Left cardiac atrium (tissue), 2 donors: ENCODE results near the gene GJD2. TPM values are rescaled to one million over a fixed set of nuclear protein-coding genes. Genes with fewer than 3 reads are reported as not detected.

Experiments used
- total RNA-seq, 2 donors: library from RNA; stranded (reverse); fragmentation: NEBNext Ultra II Directional; extraction: Animal tissue kit (Norgen Biotek cat#: 25700); gene quantifications; one replicate each; pipeline ENCODE4 v1.2.1, GENCODE V29; 2021
- donor health status: DM: no; HTN: yes; CAD: no; lungs with severe emphysema.
- donor health status: DM: yes; HTN: yes; CAD: no.

Gene GJD2
- total RNA-seq, 2 donors from 2014 or later = 4.9 to 19.2 TPM

Other genes with a start within 250 kb of the GJD2 start
- 10 to 100 TPM; 14.5 to 32.4 TPM for gene GOLGA8B, start 171.3 kb downstream of the GJD2 start, total RNA-seq
- gene ACTC1, start 40.6 kb upstream of the GJD2 start, total RNA-seq = over 10,000 TPM; 12,863 to 14,182 TPM
- 10 to 100 TPM; 12.9 to 14.3 TPM for gene AQR, start 214.7 kb upstream of the GJD2 start, total RNA-seq
- 10 to 100 TPM; 33.7 to 35.8 TPM for gene ZNF770, start 233.3 kb upstream of the GJD2 start, total RNA-seq